ENCODE measurements around the gene MED25. TPM values are rescaled to one million over a fixed set of nuclear protein-coding genes. Genes with fewer than 3 reads are reported as not detected.

The MED25 gene
- total RNA-seq, 2 donors from 2014 or later, result 55.6 to 56.1 TPM

- Mint-ChIP-seq H3K27me3 (no peaks in the 10 kb centered on the region), H3K4me1 (peaks cover 5% of the 10 kb centered on the region), H3K36me3 (ENCODE audit: low read depth) (peaks cover 66% of the 10 kb centered on the region), H3K9me3 (no peaks in the 10 kb centered on the region), H3K27ac (no peak overlapping the region), H3K4me3 (no peak overlapping the region)
- ATAC-seq (replicated peaks), result no peak
Observed at GRCh38 chr19:49837425-49837824, 19.3 kb downstream of the MED25 start.

- no peak for ATAC-seq (replicated peaks)
- H3K27me3 Mint-ChIP-seq, result no peaks in the 10 kb centered on the region
- no peaks in the 10 kb centered on the region for H3K9me3 Mint-ChIP-seq
- H3K4me1 Mint-ChIP-seq, result peaks cover 5% of the 10 kb centered on the region
- H3K36me3 Mint-ChIP-seq (ENCODE audit: low read depth), result peaks cover 50% of the 10 kb centered on the region
- H3K4me3 Mint-ChIP-seq, result no peak overlapping the region
- H3K27ac Mint-ChIP-seq, result no peak overlapping the region
Observed at GRCh38 chr19:49838885-49839588, 20.9 kb downstream of the MED25 start.

DNA sequence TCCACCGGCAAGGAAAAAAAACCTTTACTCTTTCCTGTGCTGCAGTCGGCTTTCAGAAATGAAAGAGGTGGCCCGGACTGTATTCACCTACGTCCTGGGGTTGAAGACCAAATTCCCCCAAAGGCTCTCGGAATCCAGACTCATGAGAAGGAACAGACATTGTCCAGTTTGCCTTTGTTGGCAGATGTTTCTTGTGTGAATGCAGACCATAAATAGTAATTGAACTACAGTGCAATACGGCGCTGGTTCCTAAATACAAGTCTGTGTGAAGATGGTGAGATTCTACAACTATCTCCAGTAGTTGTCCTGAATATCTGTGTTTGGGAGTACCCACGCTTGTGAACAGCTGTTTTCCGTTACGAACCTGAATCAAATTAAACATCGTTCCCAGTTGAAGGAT is 21.6 kb downstream of the MED25 start:
- peaks cover 5% of the 10 kb centered on the region for H3K4me1 Mint-ChIP-seq

GRCh38 chr19:49840321-49840720 is 22.2 kb downstream of the MED25 start:
- H3K27ac Mint-ChIP-seq, result peak overlapping the region; percentile 39
- H3K4me1 Mint-ChIP-seq, result peaks cover 5% of the 10 kb centered on the region
- ATAC-seq (replicated peaks), result no peak
- no peaks in the 10 kb centered on the region for H3K9me3 Mint-ChIP-seq
- H3K27me3 Mint-ChIP-seq, result no peaks in the 10 kb centered on the region
- H3K36me3 Mint-ChIP-seq (ENCODE audit: low read depth), result peaks cover 38% of the 10 kb centered on the region
- no peak overlapping the region for H3K4me3 Mint-ChIP-seq

More for the DNA sequence above, 21.6 kb downstream of the MED25 start:
- ATAC-seq (replicated peaks), result no peak
- H3K4me3 Mint-ChIP-seq, result no peak overlapping the region
- peaks cover 44% of the 10 kb centered on the region for H3K36me3 Mint-ChIP-seq (ENCODE audit: low read depth)
- no peaks in the 10 kb centered on the region for H3K27me3 Mint-ChIP-seq
- no peak overlapping the region for H3K27ac Mint-ChIP-seq
- no peaks in the 10 kb centered on the region for H3K9me3 Mint-ChIP-seq

- no peak overlapping the region for H3K4me3 Mint-ChIP-seq
- H3K36me3 Mint-ChIP-seq (ENCODE audit: low read depth), result peaks cover 36% of the 10 kb centered on the region
- peaks cover 5% of the 10 kb centered on the region for H3K4me1 Mint-ChIP-seq
- no peaks in the 10 kb centered on the region for H3K27me3 Mint-ChIP-seq
- no peak for ATAC-seq (replicated peaks)
- H3K9me3 Mint-ChIP-seq, result no peaks in the 10 kb centered on the region
- peak overlapping the region; percentile 39 for H3K27ac Mint-ChIP-seq
Observed at GRCh38 chr19:49840736-49841249, 22.7 kb downstream of the MED25 start.

DNA sequence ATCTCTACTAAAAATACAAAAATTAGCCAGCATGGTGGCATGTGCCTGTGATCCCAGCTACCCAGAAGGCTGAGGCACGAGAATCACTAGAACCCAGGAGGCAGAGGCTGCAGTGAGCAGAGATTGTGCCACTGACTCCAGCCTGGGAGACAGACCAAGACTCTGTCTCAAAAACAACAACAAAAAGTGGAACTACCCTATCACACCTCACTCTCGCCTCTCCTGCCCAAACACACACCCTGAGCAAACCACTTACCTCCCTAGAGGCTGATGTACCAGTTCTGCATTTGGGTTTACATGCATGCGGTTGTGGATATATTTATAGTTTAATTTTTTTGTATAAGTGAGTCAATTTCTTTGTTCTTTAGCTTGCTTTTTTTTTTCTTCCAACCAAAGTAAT is 25.2 kb downstream of the MED25 start:
- Mint-ChIP-seq H3K9me3 (no peaks in the 10 kb centered on the region), H3K36me3 (ENCODE audit: low read depth) (peaks cover 24% of the 10 kb centered on the region), H3K4me1 (peaks cover 6% of the 10 kb centered on the region), H3K4me3 (no peak overlapping the region), H3K27ac (no peak overlapping the region), H3K27me3 (no peaks in the 10 kb centered on the region)
- no peak for ATAC-seq (replicated peaks)

DNA sequence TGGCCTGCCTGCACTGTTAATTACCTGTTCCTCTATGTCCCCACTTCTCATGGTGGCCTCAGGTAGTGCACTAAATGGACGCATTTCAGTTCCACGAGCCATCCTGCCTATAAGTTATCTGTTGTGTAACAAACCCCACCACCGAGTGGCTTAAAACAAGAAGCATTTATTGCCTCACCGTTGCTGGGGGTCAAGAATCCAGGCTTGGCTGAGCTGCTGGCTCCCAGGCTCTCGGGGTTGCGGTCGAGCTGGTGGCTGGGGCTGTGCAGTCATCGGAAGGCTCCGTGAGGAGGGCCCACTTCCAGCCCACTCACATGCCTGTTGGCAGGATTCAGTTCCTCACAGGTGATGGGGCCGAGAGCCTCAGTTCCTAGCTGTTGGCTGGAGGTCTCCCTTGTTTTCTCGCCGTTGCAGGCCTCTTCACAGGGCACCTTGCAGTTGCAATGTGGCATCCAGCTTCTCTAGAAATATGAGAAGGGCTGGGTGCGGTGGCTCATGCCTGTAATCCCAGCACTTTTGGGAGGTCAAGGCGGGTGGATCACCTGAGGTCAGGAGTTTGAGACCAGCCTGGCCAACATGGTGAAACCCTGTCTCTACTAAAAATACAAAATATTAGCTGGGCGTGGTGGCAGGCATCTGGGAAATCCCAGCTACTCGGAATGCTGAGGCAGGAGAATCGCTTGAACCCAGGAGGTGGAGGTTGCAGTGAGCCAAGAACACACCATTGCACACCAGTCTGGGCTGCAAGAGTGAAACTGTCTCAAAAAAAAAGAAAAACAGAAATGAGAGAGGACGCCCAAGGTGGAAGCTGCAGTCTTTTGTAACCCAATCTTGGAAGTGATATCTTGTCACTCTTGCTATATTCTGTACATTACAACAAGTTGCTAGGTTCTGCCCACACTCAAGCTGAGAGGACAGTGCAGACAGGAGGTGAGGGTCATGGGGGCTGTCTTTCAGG is 26.3 kb downstream of the MED25 start:
- no peaks in the 10 kb centered on the region for H3K9me3 Mint-ChIP-seq
- no peak for ATAC-seq (replicated peaks)
- no peak overlapping the region for H3K27ac Mint-ChIP-seq
- no peak overlapping the region for H3K4me3 Mint-ChIP-seq
- peaks cover 12% of the 10 kb centered on the region for H3K4me1 Mint-ChIP-seq
- H3K36me3 Mint-ChIP-seq (ENCODE audit: low read depth), result peaks cover 12% of the 10 kb centered on the region
- no peaks in the 10 kb centered on the region for H3K27me3 Mint-ChIP-seq

GRCh38 chr19:49845414-49845813 is 27.3 kb downstream of the MED25 start:
- Mint-ChIP-seq H3K9me3 (no peaks in the 10 kb centered on the region), H3K4me1 (peaks cover 18% of the 10 kb centered on the region), H3K4me3 (no peak overlapping the region), H3K27ac (no peak overlapping the region), H3K27me3 (no peaks in the 10 kb centered on the region), H3K36me3 (ENCODE audit: low read depth) (peaks cover 7% of the 10 kb centered on the region)
- no peak for ATAC-seq (replicated peaks)

GRCh38 chr19:49846408-49846807 is 28.3 kb downstream of the MED25 start:
- peaks cover 18% of the 10 kb centered on the region for H3K4me1 Mint-ChIP-seq
- peaks cover 8% of the 10 kb centered on the region for H3K36me3 Mint-ChIP-seq (ENCODE audit: low read depth)
- H3K9me3 Mint-ChIP-seq, result no peaks in the 10 kb centered on the region
- H3K4me3 Mint-ChIP-seq, result no peak overlapping the region
- no peaks in the 10 kb centered on the region for H3K27me3 Mint-ChIP-seq
- no peak for ATAC-seq (replicated peaks)
- H3K27ac Mint-ChIP-seq, result no peak overlapping the region

DNA sequence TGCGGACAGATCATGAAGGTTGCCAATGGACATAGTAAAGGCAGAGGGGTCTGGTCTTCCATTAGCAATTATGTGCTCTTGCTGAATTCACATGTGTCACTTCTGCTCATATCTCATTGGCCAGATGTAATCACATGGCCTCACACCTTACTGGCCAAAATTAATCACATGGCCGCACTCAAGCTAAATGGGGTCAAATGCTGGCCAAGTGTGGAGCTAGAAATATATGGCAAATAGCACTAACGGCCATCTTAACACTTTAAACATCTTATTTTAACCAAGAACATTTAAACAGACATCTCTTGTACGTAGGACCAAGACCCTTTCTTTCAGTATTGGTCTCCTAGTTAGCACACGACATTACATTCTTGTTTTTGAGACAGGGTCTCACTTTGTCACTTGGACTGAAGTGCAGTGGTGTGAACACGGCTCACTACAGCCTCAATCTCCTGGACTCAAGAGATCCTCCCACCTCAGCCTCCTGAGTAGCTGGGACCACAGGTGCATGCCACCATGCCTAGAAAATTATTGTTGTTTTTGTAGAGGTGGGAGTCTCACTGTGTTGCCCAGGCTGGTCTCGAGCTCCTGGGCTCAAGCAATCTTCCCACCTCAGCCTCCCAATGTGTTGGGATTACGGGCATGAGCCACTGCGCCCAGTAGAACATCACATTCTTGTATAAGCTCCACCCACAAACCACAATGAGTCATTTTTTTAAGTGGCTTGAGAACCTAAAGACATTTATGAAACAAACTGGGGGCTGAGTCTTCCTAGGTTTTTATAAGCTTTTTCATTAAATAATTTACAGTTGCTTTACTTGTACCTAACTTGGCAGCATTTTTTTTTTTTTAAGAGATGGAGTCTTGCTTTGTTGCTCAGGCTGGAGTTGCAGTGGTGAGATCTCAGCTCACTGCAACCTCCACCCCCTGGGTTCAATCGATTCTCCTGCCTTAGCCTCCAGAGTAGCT is 29.9 kb downstream of the MED25 start:
- peaks cover 19% of the 10 kb centered on the region for H3K36me3 Mint-ChIP-seq (ENCODE audit: low read depth)
- H3K4me3 Mint-ChIP-seq, result peak overlapping the region; percentile 83
- H3K27ac Mint-ChIP-seq, result no peak overlapping the region
- H3K9me3 Mint-ChIP-seq, result no peaks in the 10 kb centered on the region
- peak; percentile 20 for ATAC-seq (replicated peaks)
- peaks cover 28% of the 10 kb centered on the region for H3K4me1 Mint-ChIP-seq
- no peaks in the 10 kb centered on the region for H3K27me3 Mint-ChIP-seq

DNA sequence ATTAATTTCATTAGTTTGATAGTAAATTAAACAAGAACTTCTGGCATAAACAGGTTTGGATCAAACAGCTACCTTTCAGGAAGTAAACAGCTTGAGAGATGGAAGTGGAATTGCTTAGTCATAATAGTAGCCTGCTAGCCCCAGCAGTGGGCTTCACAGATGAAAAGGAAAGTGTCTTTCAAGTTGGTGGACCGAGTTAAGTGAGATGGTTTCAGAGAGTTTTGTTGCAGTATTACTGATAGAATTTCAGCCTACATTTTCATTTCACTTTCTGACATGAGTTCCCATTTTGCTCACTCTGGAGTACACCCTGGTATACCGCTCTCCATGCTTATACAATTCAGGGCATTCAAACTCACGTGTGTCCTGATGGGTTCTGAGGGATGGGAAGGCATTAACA is 30.8 kb downstream of the MED25 start:
- Mint-ChIP-seq H3K4me3 (peak overlapping the region; percentile 83), H3K36me3 (ENCODE audit: low read depth) (peaks cover 19% of the 10 kb centered on the region), H3K27ac (peak overlapping the region; percentile 32), H3K4me1 (peaks cover 28% of the 10 kb centered on the region), H3K27me3 (no peaks in the 10 kb centered on the region), H3K9me3 (no peaks in the 10 kb centered on the region)
- ATAC-seq (replicated peaks), result peak; percentile 10

DNA sequence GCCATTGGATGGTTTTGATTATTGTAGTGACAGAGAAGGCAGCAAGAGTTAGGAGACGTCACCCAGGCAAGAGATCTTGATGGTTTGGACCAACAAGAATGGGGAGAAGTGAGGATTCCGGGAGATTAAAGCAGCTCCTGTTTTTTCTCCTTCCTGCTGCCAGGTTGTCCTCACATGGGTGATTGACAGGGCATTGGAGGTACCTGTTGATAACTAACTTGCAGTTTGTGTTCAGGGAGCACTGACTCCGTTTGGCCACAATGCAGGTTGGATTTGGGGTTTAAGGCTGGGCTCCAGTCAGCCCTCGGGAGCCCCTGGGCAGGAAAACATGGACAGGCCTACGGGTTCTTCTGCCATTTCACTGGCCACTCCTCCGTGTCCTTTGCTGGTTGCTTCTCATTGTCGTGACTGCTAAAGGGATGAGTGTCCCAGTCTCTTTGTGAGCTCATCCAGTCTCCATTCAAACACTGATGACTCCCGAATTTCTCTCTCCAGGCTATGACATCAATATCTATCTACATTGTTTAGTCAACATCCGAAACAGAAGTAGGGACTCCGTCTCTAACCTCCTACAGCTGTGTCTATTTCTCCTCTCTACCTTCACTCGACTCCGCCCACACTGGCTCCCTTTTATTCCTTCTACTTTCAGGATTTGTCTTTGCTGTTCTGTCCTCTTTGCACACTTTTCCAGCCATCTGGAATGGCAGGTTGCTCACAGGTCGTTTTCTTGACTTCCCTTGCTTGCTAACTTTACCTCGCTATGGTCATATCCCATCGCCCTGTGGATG is 31.5 kb downstream of the MED25 start:
- H3K4me3 Mint-ChIP-seq, result peak overlapping the region; percentile 83
- peak overlapping the region; percentile 88 for H3K27ac Mint-ChIP-seq
- peaks cover 19% of the 10 kb centered on the region for H3K36me3 Mint-ChIP-seq (ENCODE audit: low read depth)
- no peaks in the 10 kb centered on the region for H3K9me3 Mint-ChIP-seq
- no peaks in the 10 kb centered on the region for H3K27me3 Mint-ChIP-seq
- peaks cover 28% of the 10 kb centered on the region for H3K4me1 Mint-ChIP-seq
- no peak for ATAC-seq (replicated peaks)

GRCh38 chr19:49850221-49850486 is 32.1 kb downstream of the MED25 start:
- Mint-ChIP-seq H3K27me3 (no peaks in the 10 kb centered on the region), H3K27ac (peak overlapping the region; percentile 88), H3K4me1 (peaks cover 28% of the 10 kb centered on the region), H3K9me3 (no peaks in the 10 kb centered on the region), H3K4me3 (peak overlapping the region; percentile 83), H3K36me3 (ENCODE audit: low read depth) (peaks cover 21% of the 10 kb centered on the region)
- ATAC-seq (replicated peaks), result no peak

All from activated T-helper 17 cell treated with anti-CD3 and anti-CD28 coated beads, Interleukin-2, amount 50 U/mL, for 72 hours (primary cell).